Measurements from ENCODE around the gene EPB41L1.

- TF ChIP-seq CTCF (IDR thresholded peaks at IDR 0.05 in 2 of 3, conservative IDR thresholded peaks at IDR 0.05 in 1 of 3; ENCODE audit: borderline replicate concordance in 1 of 3, insufficient read depth in 1 of 3, low read depth in 2 of 3, low read length in 2 of 3) (no peak), EZH2phosphoT487 (IDR thresholded peaks at IDR 0.05; ENCODE audit: borderline replicate concordance) (no peak), REST (IDR thresholded peaks at IDR 0.05; ENCODE audit: low read depth) (no peak), POLR2AphosphoS5 (IDR thresholded peaks at IDR 0.05; ENCODE audit: low read depth, low read length) (no peak), MAX (IDR thresholded peaks at IDR 0.05) (no peak), EZH2 (IDR thresholded peaks at IDR 0.05) (no peak), SIN3A (IDR thresholded peaks at IDR 0.05; ENCODE audit: low read depth) (no peak), POLR2A (IDR thresholded peaks at IDR 0.05; ENCODE audit: borderline replicate concordance, extremely low read depth, insufficient read depth, insufficient read length) (no peak)
Measured at GRCh38 chr20:36279776-36280175, 125.2 kb downstream of the EPB41L1 start.
